GM21786 (cell line): Measurements from ENCODE around the gene CHKA.

Experiments
- ATAC-seq: cut with Tn5 transposase; IDR thresholded peaks from one replicate; pipeline ENCODE4 v1.9.1; 2021; ENCODE audit not compliant: unreplicated experiment

Gene CHKA

GRCh38 chr11:68143310-68143689 is 22.1 kb upstream of the CHKA start:
- no peak for ATAC-seq

GRCh38 chr11:68142441-68143309 is 21.5 kb upstream of the CHKA start:
- ATAC-seq = no peak

GRCh38 chr11:68142028-68142412 is 20.8 kb upstream of the CHKA start:
- no peak for ATAC-seq

GRCh38 chr11:68141246-68142027 is 20.2 kb upstream of the CHKA start:
- no peak for ATAC-seq

- ATAC-seq = no peak
Measured at GRCh38 chr11:68140496-68141245, 19.5 kb upstream of the CHKA start.

GRCh38 chr11:68138237-68138636 is 17.0 kb upstream of the CHKA start:
- ATAC-seq = no peak

GRCh38 chr11:68137833-68138232 is 16.6 kb upstream of the CHKA start:
- ATAC-seq = no peak

- no peak for ATAC-seq
Measured at GRCh38 chr11:68136866-68137265, 15.7 kb upstream of the CHKA start.

- ATAC-seq = no peak
Measured at GRCh38 chr11:68135161-68135560, 14.0 kb upstream of the CHKA start.

GRCh38 chr11:68133761-68134160 is 12.6 kb upstream of the CHKA start:
- ATAC-seq = no peak

GRCh38 chr11:68130121-68130520 is 8.9 kb upstream of the CHKA start:
- ATAC-seq = no peak

GRCh38 chr11:68128682-68129327 is 7.6 kb upstream of the CHKA start:
- no peak for ATAC-seq

- no peak for ATAC-seq
Measured at GRCh38 chr11:68127714-68128681, 6.8 kb upstream of the CHKA start.

GRCh38 chr11:68125164-68125563 is 4.0 kb upstream of the CHKA start:
- ATAC-seq = no peak

GRCh38 chr11:68122936-68123539 is 1.9 kb upstream of the CHKA start:
- no peak for ATAC-seq

GRCh38 chr11:68120273-68121066 is 718 bp downstream of the CHKA start:
- ATAC-seq = peak; percentile 16

GRCh38 chr11:68118706-68119448 is 2.3 kb downstream of the CHKA start:
- peak; percentile 27 for ATAC-seq
